Stimulated activated CD8-positive, alpha-beta memory T cell treated with anti-CD3 and anti-CD28 coated beads, Interleukin-4, amount 100 ng/mL, for 1 hour (primary cell): ENCODE measurements around the gene MED13L.

Experiments
- DNase-seq, 2 donors: peaks; one replicate each; pipeline ENCODE4 v3.0.0-alpha.2; 2020; ENCODE audit warnings: low read depth in 2 of 2, low spot score in 1 of 2

MED13L gene

DNA sequence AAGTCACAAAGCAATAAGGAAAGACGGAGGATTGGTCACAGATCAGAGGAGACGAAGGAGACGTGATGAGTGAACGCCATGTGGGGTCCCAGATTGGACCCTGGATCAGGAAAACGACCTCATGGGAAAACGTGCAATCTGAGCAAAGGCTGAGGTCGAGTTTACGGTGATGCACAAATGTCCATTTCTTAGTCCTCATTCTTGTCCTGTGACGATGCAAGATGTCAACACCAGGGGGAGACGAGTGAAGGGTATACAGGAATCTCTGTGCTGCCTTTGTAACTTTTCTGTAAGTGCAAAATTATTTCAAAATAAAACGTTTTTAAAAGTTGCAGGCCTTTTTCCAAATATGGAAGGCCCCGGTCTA is 329.8 kb downstream of the MED13L start:
- DNase-seq, result no peak

- DNase-seq, result no peak
Observed at GRCh38 chr12:115946867-115947695, 330.4 kb downstream of the MED13L start.

- DNase-seq, result no peak
Observed at GRCh38 chr12:115946092-115946491, 331.4 kb downstream of the MED13L start.

GRCh38 chr12:115945491-115945885 is 332.0 kb downstream of the MED13L start:
- no peak for DNase-seq

DNA sequence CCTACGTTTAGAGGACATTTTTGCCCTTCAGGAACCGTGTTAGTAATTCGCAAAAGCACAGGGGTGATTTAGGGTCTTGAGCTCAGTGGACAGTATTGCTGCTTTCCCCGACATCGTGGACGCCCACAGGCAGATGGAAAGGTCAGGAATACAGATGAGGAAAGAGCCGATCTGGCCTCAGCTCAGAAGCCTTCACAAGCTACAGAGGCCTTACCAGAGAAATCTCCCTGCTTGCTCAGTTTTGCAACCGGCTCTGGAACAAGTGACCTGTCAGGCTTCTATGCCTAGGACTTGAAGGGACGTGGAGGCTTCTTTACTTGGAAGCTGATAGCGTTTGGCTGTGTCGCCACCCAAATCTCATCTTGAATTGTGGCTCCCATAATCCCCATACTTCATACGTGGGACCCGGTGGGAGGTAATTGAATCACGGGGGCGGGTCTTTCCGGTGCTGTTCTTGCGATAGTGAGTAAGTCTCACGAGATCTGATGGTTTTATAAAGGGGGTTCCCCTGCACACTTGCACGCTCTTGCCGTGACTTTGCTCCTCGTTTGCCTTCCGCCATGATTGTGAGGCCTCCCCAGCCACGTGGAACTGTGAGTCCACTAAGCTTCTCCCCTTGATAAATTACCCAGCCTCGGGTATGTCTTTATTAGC is 332.5 kb downstream of the MED13L start:
- no peak for DNase-seq

- DNase-seq, result no peak
Observed at GRCh38 chr12:115944392-115944742, 333.1 kb downstream of the MED13L start.

DNA sequence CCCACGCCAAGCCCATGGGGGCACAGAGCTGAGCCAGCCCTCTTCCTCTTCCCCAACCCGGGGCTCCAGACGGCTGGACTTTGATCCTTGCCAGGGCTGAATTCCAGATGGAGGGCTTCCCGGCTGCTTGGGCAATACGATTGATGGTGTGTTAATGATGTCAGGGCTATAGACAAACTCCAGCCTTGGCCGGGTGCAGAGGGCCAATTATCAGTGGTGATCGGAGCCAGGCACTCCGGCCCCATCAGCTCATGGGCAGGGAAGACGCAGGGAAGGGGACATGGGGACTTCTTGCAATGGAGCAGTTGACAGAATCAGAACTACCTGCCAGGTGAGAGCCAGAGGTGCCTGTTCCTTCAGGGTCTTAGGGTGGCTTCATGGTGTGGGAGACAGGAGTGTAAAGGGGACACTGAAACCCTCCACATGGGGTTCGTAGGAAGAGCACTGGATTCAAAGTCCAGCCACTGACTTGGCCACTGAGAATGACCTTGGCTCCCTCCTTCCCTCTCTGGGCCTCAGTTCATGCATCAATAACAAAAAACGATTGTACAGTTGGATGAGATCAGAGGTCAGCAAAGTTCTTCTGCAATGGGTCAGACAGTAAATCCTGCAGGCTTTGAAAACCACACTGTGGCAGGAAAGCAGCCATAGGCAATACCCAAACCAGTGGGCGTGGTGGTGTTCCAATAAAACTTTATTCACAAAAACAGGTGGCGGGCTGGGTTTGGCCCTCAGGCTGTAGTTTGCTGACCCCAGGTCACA is 333.7 kb downstream of the MED13L start:
- no peak for DNase-seq

DNA sequence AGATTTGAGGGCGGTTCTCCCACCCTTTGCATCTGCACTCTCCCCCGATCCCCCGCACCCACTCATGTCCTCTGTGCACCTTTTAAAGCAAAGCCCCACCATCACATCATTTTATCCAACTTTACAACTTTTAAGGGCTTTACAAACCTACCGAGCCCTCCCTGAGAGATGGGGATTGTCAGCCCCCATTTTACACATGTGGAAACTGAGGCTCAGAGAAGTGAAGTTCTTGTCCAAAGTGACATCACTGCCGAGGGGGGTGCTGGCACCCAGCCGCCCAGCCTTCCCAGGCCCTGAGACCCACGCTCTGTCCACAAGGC is 334.2 kb downstream of the MED13L start:
- no peak for DNase-seq

GRCh38 chr12:115942346-115942745 is 335.1 kb downstream of the MED13L start:
- no peak for DNase-seq

DNA sequence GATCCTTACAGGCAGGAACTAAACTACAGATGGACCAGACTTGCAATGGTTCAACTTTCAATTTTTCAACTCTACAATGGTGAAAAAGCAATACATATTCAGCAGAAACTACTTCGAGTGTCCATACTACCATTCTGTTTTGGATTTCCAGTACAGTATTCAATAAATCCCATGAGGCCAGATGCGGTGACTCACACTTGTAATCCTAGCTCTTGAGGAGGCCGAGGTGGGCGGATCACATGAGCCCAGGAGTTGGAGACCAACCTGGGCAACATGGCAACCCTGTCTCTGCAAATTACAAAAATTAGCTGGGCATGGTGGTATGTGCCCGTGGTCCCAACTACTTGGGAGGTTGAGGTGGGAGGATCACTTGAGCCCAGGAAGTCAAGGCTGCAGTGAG is 336.1 kb downstream of the MED13L start:
- no peak for DNase-seq

- DNase-seq, result no peak
Observed at GRCh38 chr12:115938794-115939377, 338.6 kb downstream of the MED13L start.

- DNase-seq, result no peak
Observed at GRCh38 chr12:115936997-115937916, 340.2 kb downstream of the MED13L start.

DNA sequence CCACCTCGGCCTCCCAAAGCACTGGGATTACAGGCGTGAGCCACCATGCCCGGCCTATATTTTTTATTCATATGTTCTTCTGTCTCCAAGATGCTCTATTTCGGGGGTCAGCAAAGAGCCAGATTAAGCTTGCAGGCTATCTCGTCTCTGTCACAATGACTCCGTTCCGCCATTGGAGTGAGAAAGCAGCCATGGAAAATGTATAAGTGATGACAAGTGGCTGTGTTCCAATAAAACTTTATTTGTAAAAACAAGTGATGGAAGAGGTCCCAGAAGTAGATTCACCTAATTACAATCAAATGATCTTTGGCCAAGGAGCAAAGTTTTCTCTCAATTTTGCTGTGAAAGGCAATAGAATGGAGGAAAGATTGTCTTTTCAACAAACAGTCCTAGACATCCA is 342.6 kb downstream of the MED13L start:
- no peak for DNase-seq

DNA sequence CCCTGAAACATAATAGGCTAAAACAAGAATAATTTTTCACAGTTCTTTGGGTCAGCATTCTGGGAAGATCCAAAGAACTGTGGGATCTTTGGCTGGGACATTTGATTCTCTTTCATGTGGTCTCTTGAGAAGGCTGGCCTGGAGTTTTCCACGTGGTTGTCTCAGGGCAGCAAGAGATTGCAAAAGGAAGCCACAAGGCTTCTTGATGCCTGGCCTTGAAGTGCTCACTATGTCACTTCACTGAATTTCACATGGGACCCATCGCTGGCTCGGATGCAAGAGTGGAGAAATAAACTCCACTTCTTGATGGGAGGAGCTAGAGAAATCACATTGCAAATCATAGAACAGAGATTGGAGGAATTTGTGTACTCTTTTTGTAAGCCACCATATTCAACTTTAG is 343.4 kb downstream of the MED13L start:
- no peak for DNase-seq

DNA sequence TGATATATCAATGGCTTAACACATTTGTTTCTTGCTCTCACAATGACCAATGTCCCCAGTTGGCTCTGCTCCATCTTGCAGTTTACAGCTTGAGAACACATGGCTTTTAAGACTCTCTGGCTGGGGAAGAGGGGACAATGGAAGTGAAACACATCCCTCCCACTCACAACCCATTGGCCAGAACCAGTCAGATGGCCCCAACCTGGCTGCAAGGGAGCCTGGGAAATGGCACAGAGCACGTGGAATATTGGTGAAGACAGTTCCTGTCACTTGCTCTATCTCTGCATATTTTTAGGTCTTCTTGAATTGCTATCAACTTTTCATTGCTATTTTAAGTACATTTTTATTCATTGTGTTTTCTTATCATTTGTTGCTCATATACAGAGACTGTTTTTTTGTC is 345.4 kb downstream of the MED13L start:
- DNase-seq, result no peak

DNA sequence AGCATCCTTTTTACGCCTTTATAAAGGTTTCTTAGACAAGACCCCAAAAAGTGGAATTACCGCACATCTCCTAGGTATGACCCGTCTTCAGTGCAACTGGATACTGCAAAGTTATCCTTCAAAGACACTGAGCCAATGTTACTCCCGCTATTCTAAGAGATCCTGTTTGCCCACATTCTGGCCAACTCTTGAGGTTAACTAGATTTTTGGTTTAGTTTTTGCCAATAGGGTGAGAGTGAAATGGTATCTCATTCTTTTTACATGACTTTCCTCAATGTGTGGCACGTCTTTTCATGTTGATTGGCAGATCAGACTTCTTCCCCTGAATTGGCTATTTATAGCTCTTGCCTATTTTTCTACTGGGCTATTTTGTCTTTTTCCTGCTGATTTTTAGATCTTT is 347.2 kb downstream of the MED13L start:
- DNase-seq, result no peak

DNA sequence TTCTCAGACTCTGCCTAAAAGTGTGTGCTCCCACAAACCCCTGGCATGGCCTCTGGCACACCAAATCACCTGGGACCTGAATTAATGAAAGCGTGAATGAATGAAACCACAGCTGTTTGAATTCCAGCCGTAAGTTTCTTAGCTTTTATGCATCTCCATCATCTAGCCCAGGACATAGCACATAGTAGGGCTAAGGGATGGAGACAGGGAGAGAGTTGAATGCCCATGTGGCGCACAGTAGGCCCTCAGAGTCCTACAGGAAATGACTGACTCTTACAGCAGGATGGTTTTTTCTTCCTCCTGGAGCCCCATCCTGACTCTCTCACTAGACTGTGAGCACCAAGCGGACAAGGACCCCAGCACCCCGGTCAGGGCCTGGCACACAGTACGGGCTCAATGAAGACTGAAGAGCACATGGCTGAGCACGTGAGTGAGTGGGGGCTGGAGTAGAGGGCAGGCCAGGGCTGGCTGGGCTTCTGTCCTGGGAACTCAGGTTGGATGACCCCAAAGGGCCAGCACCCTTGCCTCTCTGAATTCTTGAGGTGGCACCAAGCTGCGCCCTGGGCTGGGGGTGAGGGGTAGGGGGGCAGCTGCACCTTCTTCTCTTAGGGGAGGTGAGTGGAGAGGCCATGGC is 351.3 kb downstream of the MED13L start:
- no peak for DNase-seq

DNA sequence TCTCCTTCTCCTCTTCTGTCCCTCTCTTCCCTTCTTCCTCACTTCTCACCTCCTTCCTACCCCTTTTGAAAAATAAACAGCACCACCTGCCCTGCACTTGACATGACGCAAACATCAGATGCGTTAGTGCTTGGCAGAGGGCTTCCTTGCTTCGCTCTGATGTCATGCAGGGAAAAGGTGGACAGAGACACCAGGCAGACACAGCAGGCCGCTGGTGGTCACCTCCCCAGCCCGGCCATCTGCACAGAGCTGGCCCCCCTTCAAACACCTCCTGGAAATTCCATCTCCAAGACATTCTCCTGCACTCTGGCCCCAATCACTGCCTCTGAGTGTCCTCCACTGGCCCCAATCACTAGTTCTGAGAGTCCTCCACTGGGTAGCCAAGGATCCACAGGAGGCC is 353.6 kb downstream of the MED13L start:
- DNase-seq, result no peak

- no peak for DNase-seq
Observed at GRCh38 chr12:115922952-115923564, 354.4 kb downstream of the MED13L start.
